Anterior cingulate cortex (tissue), 58 donors: ENCODE data around the gene LBX2.
A peak's percentile ranks its signal among the peaks of the same experiment; 100 is the strongest.

Source experiments
- DNase-seq, 58 donors: peaks; one replicate each; lab custom pipeline; 2025; lab: John Stamatoyannopoulos, UW

Gene LBX2, protein sequence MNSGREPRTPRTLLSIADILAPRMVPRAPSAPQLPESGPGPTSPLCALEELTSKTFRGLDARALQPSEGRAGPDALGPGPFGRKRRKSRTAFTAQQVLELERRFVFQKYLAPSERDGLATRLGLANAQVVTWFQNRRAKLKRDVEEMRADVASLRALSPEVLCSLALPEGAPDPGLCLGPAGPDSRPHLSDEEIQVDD

DNA sequence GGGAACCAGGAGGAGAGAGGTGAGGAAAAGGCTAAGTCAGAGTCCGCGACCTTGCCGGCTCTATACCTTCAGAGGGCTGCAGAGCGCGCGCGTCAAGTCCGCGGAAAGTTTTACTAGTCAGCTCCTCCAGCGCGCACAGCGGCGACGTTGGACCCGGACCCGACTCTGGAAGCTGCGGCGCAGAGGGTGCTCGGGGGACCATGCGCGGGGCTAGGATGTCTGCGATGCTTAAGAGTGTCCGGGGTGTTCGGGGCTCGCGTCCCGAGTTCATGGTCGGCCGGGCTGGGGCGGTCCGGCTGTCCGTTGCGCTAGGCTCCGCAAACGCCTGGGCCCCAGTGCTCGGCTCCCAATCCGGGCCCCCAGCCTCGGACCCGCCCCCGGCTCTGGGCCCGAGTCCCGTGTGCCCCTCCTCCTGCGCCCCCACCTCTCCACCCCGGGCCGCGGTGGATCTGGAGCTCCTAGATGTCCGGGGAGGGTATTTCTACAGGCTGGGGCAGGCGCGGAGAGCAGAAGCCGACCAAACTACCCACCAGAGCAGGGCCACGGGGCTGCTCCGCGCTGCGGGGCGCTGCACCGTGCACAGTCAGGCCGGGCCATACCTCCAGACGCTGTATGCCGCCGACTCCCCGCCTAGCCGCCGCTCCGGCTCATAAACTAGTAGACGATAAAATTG, at the start of gene LBX2:
LBX2 (minus strand) TSS at position 337 of the 673 bp plus-strand sequence; CDS start at position 271, 66 bp downstream.
- DNase-seq = no peak

DNA sequence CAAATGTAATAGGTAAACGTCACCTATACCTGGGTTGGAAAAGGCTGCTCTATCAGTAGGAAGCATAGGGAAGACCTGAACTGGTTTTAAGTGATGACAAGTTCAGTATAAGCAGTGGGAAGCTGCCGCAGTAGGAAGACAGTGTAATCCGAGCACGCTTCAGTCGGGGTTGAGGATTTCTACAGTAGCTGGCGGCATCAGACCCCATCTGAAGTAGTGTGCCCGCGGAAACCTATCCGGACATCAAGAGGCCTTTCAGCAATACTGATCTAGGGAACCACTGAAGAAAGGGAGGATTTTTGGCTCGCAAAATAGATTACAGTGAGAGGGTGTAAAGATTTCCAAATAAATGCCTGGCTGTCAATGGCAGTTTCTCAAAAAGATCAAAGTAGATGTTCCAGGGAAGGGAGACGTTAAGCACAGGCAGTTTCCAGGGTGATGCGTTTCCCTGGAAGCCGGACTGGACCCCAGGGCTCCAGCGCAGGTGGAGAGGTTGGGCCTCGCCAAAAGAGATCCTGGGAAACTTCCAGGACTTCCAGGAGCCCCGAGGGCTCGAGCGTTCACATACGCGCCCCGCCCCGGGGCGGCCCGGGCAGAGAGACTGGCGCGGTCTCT, 49.0 kb upstream of the LBX2 start:
- no peak for DNase-seq

DNA sequence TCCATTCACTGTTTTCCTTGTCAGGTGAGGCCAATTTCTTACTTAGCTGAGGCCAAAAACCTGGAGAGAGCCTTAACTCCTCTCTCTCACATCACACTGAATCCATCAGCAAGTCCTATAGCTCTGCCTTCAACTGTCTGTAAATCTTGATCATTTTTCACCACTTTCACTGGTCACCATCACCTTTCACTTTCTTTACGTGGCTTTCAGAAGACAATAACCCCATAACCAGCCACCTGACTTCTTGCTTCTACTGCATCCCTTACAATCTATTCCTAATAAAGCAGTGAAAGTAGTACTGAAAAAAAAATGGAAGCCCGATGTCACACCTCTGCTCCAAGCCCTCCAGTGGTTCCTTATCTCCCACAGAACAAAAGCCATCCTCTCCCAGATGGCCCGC, 46.6 kb upstream of the LBX2 start:
- no peak for DNase-seq

DNA sequence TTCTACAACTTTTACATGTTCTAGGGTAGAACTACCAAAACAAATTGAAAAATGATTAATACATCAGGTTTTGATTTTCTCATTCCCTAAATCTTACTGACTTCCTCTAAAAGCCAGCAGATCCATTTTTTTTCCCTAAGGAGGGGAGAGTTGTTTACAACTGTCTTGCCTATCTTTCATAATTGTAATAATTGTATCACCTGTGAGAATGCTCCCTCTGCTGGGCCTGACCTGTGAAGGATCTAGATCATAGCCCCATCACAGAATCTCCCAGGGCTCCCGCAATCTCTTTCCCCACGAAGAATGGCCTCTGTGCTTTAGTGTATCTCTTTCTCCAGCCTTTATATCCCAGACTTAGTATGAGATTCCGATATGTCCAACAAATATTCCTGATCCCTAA, 45.2 kb upstream of the LBX2 start:
- no peak for DNase-seq

DNA sequence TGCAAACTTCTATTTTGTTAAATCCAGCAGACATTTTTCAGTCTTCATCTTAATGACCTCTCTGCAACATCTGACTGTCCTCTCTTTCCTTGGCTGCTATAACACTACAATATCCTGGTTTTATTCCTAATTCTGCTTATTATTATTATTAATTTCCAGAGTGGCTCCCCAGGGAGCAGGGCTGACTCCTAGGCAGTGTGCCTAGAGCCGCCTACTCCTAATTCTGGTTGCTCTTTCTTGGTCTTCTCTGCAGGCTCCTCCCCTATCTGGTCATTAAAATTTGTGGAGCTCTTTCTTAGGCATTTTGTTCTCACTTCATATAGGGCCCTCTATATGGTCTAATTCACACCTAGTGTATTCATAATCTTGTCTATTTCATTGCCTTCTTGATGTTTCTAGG, 43.6 kb upstream of the LBX2 start:
- DNase-seq = no peak

DNA sequence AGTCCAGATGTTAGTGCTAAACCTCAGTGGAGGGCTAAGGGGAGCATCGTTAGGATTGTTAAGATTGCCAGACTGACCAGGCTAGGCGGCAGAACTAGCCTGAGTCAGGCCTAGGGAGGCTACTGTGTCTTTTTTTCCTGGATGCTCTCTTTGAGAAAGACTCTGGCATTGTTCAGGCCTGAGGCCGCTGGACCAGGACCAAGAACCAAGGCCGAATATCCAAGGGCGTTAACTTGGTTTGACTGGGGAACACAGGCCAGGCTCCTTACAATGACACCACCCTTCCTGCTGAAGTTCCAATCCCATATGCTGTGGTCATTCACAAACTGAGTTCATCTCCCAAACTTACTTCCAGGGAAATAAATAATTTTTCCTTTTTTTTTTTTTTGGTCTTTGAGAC, 40.9 kb upstream of the LBX2 start:
- no peak for DNase-seq

DNA sequence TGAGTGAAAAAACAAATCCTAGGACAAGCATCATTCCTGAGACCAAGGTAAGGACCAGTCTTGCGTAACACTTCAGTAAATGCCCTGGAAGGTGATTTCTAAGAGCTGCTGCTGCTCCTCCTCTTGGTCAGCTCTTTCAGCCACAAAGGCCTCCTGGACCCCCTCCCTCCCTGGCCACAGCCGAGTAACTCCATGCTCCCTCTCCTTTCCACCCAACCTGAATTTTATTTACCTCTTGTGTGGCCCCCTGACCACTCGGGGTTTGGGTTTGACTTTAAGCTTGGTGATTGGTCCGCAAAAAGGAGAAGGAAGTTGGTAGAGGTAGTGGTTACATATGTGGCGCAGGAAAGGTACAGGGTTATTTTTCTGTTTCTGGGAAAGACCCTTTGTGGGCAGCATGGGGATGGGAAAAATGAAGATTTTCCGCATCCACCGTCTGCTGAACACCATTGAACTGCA, 39.5 kb upstream of the LBX2 start:
- DNase-seq = no peak

DNA sequence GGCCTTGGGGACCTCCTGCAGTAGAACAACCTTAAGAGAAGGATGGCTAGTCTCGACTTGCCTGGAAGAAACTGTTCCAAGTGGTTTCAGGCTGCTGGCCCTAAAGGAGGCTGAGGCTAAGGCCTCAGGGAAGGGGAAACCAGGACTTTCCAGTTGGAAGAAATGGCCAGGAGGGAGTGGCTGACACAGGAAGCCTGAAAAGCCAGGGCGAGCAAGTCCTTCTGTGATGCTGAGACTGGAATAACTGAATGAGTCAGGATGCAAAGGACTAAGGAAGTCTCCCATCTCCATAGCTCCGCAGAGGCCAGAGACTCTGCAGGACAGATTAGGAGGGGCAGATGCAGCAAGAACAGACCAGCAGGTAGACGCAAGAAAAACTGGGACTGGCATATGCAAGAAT, 37.7 kb upstream of the LBX2 start:
- DNase-seq = no peak

DNA sequence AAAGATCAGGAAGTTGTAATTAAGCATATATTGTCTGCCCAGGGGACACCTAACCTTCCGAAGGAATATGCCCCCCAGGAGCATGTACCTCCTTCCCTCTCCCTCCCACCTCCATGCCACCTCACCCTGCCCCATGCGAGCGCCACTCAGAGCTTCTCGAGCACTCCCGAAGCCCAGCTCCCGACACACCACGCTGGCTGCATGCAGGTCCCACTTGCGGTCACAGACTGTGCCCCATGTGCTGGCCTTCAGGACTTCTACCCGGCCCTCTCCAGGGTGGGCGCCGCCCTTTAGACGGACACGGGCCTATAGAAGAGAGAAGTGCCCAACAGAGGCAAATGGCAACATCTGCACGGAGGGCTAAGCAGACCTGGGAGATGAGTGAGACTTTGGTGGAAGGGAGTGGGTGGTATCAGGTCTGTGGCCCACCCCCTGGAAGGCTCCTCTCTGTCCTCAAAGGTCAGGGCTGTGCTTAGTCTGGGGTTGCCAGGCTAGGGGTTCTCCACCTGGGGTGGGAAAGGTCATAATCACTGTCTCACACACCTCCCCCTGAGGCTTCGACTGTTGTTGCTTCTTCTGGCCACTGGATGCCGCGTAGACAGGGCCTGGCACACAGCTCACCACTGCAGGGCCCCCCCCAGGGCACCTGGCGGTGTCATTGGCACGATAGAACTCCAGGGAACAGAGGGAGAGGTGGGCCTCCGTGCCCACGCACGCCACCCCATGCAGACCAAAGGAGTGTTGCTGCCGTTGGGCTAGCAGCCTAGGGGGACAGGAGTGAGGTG, 37.0 kb upstream of the LBX2 start:
- no peak for DNase-seq

DNA sequence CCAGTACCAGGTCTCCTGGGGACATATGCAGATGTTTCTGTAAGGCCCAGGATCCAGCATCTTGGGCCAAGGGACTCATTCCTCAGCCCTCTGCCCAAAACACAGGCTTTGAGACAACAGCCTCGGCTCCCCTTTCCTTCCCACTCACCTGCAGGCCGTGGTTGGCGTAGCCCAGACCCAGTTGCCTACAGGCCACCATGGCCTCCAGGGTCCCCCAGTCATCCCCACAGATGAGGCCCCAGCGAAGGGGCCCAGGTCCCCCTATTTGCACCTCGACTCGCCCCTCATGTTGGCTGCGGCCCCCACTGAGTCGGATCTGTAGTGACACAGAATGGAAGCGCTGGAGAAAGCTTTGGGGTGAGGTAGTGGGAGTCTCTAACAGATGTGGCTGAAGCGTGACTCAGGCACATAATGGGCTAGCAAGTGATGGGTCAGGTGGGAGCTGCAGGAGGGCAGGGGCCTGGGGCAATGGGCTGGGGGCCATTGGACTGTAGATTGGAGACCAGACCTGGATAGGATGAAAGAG, 36.1 kb upstream of the LBX2 start:
- DNase-seq = no peak

DNA sequence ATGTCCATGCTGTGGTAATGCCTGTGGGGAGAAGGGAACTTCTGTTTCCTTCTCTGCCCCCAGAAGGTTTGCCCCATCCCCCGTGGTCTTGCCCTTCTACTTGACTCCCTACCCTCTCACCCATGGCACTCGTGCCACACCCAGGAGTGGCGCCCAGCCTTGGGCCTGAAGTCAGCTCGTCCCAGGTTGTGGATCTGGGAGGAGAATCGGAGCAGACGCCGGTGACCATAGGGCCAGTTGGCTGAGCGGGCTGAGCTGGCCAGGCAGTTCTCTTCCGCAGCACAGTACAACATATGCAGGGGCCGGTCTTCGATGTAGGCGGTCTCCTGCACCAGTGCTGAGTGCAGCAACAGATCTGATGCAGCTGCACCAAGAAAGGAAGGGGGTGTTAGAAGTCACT, 35.0 kb upstream of the LBX2 start:
- no peak for DNase-seq

DNA sequence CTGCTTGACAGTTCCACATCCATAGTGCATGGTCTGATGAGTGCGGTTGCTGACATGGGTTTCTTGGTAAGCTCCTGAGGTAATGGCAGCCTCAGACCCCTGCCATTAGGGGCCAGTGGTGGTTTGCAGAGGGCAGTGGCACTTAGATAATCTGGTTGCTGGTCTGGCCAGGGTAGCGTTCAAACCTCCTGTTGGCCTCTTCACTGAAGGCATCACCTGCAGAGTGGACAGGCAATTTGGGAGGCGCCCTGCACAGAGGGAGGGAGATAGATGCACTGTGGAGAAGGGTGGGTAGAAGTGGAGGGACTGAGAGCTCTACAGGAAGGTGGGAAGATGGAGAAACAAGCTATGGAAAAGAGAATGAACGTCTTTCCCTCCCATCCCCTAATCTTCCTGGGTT, 34.1 kb upstream of the LBX2 start:
- no peak for DNase-seq

DNA sequence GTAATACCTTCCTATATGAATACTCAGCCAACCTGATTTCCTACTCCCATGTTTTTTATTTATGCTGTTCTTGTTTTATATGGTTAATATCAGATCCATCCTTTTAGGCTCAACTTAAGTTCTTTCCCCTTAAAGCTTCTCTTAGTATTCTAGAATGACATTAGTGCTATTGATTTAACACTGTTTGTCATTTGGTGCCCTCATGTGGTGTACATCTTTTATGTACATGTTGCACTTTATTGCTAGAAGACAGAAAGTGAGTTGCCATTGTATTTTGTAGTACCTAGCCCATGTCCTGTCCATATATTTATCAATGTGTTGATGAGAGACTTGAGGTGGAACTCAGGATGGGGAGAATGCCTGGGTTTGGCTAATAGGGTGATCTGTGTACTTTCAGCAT, 32.8 kb upstream of the LBX2 start:
- DNase-seq = peak in 1 of 58 donors; percentile 27

DNA sequence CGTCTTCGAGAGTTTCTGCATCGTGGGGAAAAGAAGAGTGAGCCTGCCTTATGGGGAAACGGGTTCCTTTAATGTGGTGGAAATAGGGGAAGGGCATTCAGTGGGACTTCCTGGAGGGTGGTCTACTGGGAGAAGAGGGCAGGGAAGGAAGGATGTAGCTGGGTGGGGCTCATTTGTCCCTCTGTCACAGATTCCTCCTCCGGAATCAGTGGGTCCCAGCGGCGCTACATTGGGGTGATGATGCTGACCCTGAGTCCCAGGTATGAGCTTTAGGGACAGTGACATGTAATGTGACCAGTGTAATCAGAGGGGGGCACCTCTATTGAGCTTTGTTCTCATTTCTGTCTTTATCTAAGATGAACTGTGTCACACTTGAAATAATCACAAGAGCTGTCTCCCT, 32.3 kb upstream of the LBX2 start:
- DNase-seq = no peak

DNA sequence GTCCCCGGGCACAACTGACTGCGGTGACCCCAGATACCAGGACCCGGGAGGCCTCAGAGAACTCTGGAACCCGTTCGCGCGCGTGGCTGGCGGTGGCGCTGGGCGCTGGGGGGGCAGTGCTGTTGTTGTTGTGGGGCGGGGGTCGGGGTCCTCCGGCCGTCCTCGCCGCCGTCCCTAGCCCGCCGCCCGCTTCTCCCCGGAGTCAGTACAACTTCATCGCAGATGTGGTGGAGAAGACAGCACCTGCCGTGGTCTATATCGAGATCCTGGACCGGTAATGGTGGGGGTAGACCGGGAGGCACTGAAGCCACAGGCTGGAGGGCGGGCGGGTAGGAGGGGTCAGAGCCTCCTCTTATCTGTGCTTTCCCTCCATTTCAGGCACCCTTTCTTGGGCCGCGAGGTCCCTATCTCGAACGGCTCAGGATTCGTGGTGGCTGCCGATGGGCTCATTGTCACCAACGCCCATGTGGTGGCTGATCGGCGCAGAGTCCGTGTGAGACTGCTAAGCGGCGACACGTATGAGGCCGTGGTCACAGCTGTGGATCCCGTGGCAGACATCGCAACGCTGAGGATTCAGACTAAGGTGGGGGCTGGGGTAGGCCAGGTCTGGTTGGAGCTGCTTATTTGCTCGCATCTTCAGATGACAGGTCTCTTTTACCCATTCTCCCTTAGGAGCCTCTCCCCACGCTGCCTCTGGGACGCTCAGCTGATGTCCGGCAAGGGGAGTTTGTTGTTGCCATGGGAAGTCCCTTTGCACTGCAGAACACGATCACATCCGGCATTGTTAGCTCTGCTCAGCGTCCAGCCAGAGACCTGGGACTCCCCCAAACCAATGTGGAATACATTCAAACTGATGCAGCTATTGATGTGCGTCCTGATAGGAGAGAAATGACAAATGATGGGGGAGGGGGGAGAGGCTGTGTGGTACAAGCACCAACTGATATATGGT, 31.1 kb upstream of the LBX2 start:
- peak in 36 of 58 donors; percentile 4 to 66 (median 41) for DNase-seq

DNA sequence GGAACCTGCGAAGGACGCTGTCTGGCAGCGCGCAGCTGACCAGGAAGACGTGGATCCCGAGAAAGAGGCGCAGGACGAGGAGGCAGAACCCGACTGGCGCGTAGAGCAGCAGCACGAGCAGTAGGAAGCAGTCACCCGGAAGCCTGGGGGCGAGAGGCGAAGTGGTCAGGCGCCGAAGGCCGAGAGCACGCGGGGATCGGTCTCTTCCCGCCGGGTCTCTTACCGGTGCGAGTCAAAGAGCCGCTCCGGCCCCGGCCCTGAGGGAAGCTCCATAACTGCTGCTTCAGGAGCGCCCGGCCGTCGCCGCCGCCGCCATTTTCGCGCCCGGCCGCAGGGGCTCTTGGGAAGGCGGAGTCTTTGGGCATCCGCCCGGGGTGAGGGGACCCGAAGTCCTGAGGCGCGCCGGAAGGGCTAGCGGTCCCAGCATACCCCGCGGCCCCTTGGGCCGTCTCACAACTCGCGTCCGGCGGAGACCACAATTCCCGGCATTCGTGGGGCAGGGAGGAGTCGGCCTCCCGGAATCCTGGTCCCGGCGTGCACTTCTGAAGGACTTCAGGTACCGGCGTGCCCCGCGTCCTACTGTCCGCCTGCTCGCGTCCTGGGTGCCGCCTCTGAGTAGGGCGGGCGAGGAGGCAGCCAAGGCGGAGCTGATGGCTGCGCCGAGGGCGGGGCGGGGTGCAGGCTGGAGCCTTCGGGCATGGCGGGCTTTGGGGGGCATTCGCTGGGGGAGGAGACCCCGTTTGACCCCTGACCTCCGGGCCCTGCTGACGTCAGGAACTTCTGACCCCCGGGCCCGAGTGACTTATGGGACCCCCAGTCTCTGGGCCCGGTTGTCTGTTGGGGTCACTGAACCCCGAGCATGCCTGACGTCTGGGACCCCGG, 30.2 kb upstream of the LBX2 start, which contains the start of the genes AUP1 and HTRA2:
AUP1 (minus strand) TSS at position 350 of the 882 bp plus-strand sequence; CDS start at position 273, 77 bp downstream.
HTRA2 (plus strand) TSS at position 577 of the 882 bp plus-strand sequence; CDS start at position 651, 74 bp downstream.
- DNase-seq = peak; percentile 85 to 99 (median 98)

DNA sequence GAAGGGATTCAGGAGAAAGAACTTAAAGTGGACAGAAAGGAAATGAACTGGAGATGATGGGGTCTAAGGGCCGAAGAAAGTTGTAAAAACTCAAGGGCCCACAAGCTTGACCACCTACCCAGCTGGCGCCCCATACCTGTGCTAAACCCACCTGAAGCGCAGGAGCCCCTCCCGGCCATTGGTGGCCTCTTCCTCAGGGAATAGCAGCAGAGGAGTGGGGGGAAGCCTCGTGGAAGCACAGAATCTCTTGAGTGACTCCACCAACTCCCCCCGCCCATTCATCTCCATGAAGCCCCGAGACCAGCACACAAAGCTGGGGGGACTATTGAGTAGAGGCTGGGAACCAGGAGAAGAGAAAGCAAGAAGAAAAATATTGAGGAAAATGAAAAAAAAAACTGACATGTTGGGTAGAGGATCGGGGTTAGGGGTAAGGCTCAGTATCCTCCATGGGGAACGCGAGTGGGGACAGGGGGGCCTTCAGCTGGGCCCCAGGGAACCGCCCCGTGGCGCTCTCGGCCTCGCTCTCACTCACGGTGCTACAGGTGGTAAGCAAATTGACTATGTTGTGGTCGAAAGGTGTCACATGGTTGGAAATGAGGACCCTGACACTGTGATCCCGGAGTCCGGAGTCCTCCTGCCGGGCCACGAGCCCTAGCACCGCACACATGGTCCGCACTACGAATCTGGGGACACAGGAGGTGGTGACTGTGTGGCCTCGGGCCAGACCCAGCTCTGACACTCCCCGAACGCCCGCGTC, 29.4 kb upstream of the LBX2 start:
- no peak for DNase-seq

DNA sequence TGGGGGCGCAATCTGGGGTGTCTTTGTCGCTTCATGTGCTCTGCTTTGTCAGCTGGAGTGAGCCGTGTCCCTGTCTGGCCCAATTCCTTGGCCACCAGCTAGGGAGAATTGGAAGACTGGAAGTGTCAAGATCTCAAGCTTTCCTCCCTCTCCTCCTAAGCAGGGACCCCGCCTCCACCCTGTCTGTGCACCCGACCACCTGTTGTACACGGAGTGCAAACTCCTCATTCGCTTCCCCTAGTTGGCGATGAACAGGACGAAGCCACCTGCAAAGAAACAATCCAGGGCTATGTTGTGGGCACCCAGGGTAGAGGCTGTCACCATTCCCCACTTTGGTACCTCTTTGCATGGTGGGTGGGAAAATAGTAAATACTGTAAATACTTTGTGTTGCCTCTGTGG, 28.3 kb upstream of the LBX2 start:
- DNase-seq = no peak
